Glomerular endothelial cell (primary cell): Measurements from ENCODE around the gene INF2. TPM values are rescaled to one million over a fixed set of nuclear protein-coding genes. Genes with fewer than 3 reads are reported as not detected.

Source experiments
- DNase-seq: peaks from one replicate; pipeline ENCODE4 v3.0.0-alpha.2; 2011; ENCODE audit warnings: low read depth, low spot score; ENCODE audit errors: extremely low read depth
- total RNA-seq: library from RNA; depleted of rRNA; stranded (reverse); fragments of >200 nt; gene quantifications from 2 replicates; pipeline ENCODE4 v1.2.3, GENCODE V29; 2015

INF2 gene
- total RNA-seq, 1 donor from 2014 or later, result 140 TPM

DNA sequence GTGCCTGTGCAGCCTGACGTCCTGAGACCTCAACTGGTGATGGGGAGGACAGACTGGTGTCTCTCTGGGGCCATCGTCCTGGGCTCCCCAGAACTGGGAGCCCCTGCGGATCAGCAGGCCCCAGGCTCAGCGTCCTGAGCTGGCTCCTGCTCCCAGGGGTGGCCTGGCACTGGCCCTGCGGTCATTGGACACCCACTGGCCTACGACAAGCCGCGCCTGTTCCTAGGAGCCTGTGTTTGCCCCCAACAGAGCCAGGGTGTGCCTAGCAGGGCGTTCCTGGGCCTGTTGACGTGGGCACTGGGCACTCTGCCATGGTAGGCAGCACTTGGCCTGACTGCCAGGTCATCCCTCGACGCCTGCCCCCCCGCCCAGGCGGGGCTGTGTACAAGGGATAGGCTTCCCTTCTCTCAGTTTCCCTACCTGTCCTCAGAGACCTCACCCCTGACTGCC lies 43.0 kb downstream of the INF2 start:
- DNase-seq, result no peak

DNA sequence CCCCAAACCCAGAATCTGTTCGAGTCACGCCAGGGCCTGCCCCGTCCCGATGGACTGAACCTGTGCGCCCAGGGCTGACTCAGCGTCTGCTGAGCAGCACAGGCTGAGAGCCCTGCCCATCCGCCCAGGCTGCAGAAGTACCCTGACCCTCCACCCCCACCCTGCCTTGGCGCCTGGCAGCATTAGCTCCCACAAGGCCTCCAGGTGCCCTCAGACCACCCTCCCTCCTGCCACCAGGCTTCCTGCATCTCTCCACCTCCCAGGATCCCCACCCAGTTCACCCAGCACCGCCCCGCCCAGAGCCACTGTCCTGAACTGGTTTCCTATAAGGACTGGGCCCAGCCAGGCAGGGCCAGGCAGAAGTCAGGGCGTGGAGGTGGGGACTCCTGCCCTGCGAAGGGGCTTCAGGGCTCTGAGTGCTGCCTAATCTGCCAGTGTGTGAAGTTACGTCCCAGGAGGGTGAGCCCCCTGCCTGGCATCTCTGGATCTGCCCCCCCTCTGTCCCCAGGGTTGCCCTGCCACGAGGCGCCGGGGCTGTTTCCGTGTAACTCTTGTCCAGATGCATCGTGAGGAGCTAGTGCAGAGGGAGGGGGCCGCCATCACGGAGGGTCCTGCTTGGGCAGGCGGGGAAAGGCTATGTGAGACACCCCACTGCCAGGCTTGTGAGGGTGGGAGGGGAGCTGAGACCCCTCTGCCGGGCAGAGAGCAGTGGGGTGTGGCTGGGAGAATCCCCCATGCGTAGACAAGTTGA lies 43.7 kb downstream of the INF2 start:
- no peak for DNase-seq

DNA sequence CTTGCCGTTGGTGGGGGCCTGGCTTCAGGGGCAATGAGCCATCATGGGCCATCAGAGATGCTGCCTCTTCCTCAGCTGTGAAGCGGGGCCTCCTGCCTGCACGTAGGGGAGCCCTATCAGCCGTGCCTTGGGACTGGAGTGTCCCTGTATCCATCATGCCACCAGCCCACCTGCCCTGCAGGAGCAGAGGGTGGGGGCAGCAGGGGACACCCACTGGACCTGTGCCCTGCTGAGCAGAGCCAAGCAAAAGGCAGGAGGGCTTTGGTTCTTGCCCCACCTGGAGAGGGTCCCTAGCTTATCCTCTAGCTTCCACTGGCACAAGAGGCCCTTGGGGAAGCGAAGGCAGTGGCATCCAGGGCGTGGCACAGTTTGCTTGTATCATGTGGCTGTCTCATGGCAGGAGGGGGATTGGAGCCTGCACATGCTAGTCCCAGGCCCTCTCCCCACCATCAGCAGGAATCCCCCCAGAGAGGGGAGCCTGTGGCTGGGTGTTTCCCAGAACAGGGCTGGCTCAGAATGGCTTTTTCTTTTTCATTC lies 44.7 kb downstream of the INF2 start:
- DNase-seq, result no peak

DNA sequence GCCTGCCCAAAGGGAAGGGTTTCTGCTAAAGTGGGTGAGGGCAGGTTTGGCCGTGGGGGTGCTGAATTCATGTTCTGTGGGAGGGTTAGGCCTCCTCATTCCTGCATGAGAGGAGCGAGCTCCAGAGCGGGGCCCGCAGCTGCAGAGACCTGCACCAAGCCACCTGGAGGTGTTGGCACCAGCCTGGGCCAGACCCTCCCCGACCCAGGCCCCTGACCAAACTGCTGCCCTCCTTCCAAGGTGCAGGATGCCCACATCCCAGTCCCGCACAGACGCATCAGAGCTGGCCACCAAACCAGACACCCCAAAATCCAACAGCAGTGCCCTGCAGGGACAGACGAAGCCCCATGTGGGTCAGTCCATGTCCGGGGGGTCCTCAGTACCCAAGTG lies 45.2 kb downstream of the INF2 start:
- no peak for DNase-seq

DNA sequence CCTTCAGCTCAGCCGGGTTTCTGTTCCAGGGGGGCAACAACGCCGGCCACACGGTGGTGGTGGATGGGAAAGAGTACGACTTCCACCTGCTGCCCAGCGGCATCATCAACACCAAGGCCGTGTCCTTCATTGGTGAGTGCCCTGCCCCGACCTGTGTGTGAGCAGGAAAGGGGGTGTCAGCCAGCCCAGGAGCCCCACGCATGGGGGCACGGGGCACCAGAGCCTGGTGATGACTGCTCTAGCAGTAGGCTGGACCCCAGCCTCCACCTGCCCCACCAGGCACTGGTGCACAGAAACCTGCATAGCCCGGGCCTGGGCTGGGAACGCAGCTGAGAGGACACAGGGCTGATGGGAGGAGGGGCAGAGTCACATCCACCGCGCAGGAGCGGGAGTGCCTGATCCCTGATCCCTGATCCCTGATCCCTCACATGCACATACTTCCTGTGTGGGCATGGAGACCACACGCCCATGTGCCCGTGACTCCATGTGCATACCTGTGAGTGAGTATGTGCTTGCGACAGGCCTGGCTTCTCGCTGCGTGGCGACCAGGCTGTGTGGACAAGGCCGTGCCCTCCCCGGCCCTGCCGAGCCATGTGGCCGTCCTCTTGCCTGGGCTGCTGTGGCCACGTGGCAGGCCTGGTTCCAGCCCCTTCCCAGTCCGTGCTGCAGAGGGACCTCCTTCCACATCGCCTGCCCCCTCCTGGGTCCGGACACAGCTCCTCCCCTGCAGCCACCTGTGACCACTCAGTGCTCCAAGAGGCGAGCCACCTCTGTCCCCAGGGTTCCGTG lies 45.8 kb downstream of the INF2 start:
- DNase-seq, result no peak

DNA sequence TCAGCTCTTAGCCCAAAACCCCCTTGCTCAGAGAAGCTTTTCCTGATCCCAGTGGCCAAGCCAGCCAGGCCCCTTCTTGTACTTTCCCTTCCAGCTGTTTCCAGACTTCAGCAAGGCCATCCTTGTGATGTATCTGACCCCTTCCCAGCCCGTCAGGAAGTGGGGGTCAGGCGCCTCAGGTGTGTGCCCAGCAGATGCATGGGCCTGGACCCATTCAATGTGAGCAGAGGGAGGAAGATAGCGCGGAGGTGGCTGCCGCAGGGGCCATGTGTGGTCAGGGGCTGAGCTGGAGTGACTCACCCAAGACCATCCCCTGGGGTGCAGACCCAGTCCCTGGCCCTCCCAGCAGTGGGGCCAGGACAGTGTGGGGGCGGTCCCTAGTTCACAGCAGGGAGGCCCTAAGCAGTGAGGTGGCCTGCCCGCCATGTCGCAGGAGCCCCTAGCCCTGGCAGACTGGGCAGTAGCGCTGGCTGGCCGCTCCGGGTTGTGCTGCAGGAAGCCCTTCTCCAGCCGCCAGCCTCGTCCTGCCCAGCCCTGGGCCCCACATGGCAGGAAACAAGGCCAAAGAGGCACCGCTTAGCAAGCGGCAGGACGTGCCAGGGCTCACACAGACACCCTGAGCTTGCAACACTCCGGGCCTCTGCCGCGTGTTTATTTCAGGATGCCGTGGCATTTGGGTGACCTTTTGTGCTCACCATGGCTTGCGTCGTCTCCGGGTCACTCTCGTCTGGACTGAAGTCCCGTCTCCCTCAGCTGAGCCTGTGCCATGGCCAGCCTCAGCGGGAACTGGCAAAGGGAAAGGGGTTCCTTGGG lies 46.6 kb downstream of the INF2 start:
- peak; percentile 22 for DNase-seq

DNA sequence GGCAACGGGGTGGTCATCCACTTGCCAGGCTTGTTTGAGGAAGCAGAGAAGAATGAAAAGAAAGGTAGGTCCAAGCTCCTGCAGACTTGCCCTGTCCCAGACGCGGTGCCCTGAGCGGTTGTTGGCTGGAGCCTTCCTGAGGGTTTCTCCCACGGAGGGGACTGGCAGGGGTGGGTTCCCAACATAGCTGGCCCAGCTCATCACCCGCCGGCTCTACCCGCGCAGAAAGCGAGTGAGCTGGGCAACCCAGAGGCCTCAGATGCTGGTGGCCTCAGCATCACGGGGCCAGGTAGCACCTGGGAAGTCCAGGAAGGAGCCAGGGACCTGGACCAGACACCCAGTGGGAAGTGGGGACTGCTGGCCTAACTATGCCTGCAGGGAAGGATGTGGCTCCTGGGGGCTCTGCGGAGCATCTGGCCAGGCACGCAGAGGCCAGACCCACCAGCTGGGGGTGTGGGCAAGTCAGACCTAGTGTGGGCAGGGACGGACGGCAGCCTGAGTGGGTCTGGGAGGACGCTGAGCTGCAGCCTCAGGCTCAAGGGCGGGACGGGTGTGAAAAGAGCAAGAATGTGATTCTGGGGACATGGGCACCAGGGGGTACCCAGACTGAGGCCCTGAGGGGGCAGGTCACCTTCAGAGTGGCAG lies 49.1 kb downstream of the INF2 start:
- no peak for DNase-seq

DNA sequence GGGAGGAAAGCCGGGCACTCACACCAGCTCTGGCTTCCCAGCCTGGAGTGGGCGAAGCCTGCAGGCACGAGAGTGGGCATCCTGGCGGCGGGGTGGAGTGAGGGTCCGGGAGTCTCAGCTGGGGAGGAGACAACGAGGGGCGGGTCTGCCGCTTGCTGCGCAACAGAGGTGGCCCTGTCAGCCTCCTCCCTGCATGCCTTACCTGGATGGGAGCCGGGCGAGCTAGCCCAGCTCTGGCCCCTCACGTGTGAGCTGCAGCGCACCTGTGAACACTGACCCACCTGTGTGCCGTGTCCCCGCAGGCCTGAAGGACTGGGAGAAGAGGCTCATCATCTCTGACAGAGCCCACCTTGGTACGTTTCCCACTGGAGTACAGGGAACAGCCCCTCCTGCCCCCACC lies 49.6 kb downstream of the INF2 start:
- DNase-seq, result no peak

DNA sequence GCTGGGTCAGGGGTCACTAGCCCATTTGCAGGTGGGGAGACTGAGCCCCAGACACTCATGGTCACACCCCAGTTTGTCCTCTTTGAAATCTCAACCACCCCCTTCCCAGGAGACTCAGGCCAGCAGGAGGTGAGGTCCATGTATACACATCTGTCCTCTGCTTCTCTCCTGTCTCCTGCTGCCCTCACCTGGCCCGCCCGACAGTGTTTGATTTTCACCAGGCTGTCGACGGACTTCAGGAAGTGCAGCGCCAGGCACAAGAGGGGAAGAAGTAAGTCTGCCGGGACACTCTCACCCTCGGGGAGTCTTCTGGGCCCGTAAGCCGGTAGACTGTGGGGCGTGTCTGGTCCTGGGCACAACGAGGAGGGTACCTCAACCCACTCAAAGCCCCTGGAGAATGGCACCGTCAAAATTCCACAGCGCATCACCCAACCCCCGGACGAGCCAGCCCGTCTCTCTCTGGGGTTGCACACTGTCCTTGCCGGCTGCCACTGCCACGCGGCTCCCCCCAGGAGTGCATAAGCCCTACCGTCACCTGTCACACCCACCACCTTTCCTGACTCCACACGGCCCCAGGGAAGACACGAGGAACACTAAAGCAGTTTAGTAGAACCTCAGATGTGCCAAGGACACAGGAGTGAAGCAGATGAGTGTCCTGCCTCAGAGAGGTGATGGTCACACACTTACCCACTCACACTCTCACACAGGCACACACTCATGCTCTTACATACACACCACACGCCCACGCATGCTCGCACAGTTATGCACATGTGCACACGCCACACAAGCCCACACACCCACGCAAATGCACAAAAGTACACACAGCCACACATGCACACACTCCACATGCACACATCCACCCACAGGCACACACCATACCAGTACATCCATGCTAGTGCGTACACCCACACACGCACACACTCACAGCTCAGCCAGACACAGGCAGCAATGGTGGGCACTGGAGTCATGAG lies 50.4 kb downstream of the INF2 start:
- no peak for DNase-seq

DNA sequence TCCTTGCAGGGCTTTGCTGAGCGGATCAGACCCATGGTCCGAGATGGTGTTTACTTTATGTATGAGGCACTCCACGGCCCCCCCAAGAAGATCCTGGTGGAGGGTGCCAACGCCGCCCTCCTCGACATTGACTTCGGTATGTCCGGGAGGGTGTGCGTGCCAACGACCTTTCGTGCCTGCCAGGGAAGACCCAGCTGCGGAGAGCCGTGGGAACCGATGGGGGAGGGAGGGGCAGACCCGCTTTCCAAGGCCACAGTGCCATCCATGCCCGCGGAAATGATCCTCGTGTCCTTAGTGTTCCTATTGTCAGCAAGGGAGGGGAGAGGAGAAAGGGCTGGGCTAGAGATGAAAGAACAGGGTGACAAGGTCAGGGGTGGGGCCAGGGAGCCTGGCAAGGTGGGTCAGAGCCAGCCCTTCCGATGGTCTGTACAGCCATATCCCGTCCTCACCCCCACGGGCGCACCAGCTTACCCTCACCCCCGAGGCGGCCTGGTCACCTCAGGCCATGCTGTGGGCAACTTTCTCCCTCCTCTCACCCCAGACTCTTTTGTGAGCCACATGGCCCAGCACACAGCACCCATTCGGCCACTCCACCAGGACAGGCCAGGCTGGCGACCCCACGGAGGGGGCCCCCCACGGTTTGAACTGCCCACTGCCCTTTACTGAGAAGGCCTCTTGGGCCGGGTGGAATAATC lies 51.8 kb downstream of the INF2 start:
- DNase-seq, result no peak

DNA sequence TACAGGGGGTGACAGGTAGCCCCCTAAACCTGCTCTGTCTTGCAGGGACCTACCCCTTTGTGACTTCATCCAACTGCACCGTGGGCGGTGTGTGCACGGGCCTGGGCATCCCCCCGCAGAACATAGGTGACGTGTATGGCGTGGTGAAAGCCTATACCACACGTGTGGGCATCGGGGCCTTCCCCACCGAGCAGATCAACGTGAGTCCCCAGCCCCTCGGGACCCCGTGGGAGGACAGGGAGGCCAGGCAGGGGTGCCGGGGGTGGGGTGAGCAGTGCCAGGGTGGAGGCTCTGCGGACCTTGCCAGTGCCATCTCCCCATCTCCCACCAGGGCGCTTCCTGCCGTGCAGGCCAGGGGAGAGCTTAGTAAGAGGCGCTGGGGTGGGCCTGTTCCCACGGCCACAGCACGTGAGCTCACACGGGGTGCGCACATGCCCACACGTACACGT lies 52.4 kb downstream of the INF2 start:
- no peak for DNase-seq

DNA sequence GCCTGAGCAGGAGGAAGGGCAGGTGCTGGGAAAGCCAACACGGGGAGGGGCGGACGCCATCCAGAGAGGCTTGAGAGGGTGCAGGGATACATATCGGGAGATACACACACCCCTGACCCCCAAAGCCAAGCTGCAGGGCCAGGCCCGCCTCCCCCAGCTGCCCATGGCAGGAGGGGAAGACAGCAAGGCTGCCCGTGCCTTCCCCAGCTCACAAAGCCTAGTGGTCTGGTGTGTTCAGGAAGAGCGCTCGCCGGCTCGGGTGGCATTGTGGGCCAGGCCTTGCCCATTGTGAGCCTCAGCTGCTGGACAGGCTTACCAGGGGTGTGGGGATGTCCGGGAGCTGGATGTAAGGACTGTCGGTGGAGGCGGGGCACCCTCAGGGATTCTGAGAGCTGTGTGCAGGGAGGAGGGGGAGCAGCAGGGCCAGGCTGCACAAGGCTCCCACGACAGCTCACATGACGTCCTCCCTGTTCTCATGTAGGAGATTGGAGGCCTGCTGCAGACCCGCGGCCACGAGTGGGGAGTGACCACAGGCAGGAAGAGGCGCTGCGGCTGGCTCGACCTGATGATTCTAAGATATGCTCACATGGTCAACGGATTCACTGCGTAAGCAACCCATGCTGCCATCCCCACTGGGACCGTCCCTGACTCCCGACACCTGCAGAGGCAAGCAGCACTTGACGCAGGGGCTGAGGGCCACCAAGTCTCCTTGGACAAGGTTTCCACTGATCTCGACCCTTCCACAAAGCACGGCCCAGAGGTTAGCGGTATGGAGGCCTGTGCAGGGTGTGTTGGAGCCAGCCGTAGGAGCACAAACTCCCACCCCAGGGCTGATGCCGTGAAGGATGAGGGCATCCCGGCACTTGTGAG lies 53.4 kb downstream of the INF2 start:
- DNase-seq, result no peak

DNA sequence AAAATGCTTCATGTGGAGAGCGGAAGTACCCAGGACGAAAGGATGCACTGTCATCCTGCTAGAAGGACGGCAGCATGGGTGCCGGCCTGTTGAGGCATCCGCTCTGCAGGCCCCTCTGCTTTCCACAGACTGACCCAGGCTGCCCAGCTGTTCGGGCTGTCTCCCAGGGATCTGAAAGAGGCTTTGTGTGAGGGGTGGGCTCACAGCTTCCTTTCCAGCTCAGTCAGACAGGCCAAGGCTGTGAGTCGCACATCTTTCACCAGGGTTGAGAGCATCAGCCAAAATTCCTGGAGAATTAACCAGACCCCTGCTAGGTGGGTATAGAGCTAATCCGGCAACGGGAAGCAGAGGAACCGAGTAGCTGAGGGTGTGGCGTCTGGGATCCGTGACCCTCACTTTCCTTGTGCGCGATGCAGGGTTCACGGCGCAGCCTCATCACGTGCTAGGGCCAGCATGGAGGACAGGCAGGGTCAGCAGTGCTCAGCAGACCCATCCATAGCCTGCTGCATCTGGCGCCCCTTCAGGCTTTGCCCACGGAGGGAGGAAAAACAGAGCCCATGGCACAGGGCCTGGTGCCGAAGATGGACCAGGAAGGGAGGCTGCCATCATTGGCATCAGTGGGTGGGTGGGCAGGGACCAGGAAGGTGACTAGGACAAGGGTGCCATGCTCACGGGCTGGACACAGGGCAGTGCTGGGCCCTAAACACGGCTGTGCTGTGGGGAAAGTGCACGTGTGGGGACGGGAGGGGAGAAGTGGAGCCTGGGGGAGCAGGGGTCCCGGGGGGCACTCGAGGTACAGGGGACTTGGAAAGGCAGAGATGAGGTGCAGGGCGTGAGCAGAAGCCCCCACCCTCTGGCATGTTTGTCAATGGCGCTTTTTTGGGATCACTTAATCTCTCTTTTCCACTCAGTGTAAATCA lies 54.3 kb downstream of the INF2 start:
- no peak for DNase-seq

DNA sequence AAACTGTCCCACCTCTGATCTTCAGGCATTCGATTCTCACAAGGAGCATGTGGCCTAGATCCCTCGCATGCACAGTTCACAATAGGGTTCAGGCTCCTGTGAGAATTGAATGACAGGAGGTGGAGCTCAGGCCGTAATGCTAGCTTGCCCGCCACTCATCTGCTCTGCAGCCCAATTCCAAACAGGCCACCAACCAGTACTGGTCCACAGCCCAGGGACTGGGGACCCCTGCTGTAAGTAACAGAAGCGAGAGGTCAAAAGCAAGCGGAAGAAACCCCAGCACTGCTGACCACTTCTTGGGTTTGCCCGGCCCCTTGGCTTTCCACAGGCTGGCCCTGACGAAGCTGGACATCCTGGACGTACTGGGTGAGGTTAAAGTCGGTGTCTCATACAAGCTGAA lies 55.1 kb downstream of the INF2 start:
- DNase-seq, result no peak

DNA sequence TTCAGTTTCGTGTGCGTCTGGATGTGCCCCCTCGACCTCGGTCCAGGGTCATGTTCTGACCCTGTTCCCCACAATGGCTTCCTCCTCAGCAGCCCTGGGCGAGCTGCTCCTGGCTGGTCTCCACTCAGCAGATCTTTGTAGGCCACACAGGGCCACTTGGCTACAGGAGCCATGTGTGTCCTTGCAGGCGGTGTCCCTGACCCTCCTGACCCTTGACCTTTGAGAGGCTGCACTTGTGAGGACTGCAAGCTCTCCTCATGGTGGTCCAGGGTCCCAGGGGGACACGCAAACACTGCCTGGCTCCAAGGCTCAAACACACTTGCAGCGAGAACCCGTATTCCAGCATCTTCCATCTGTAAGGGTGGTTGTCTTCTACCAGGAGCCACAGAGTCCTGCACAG lies 56.0 kb downstream of the INF2 start:
- DNase-seq, result no peak

DNA sequence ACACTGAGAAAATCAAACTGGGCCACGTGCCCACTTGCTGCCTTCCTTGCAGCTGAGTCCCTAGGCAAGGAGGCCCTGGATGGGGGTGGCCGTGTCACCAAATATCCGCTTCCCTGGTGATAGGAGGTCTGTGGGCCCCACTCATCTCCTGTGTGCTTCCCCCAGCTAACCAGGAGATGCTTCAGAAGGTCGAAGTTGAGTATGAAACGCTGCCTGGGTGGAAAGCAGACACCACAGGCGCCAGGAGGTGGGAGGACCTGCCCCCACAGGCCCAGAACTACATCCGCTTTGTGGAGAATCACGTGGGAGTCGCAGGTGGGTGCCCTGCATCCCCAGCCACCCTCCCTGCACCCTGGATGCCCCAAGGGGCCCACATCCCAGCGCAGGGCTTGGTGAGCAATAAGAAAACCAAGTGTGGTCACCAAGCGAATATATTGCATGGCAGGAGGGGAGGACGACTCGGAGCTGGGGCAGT lies 56.7 kb downstream of the INF2 start:
- no peak for DNase-seq
